AG04450 (cell line): ENCODE measurements around the gene ALDH6A1. TPM values are rescaled to one million over a fixed set of nuclear protein-coding genes. Genes with fewer than 3 reads are reported as not detected.
A peak's percentile ranks its signal among the peaks of the same experiment; 100 is the strongest.

Source experiments
- CTCF ChIA-PET: fragments of 300-600, 350-600 bp; formaldehyde crosslinking; extraction: SDS; loops from one replicate; lab custom pipeline; 2022; ENCODE audit warnings: antibody characterized with exemption, inconsistent platforms; lab: Charles Lee
- POLR2A ChIA-PET: fragments of 350-600 bp; formaldehyde crosslinking; extraction: SDS; loops from one replicate; lab custom pipeline; 2021; ENCODE audit warnings: antibody characterized with exemption, inconsistent platforms; lab: Yijun Ruan, JAX
- DNase-seq: peaks from one replicate; pipeline ENCODE4 v3.0.0-alpha.2; 2011; ENCODE audit warnings: low read depth, low spot score
- H3K27ac ChIP-seq: one replicate; pipeline ENCODE4 v1.5.1; 2012; ENCODE audit warnings: low read depth, low read length, control low read depth
- H3K27me3 ChIP-seq: one replicate; pipeline ENCODE4 v1.6.0; 2012; ENCODE audit warnings: low read length; ENCODE audit not compliant: control insufficient read depth, insufficient read depth
- H3K4me3 ChIP-seq: 2 replicates; pipeline ENCODE4 v1.5.1; 2011; ENCODE audit warnings: mild to moderate bottlenecking, low read depth, low read length, control low read depth
- H3K9me3 ChIP-seq: 2 replicates; pipeline ENCODE4 v1.5.1; 2012; ENCODE audit warnings: low read length; ENCODE audit not compliant: control insufficient read depth, insufficient read depth
- polyA plus RNA-seq: library from polyadenylated mRNA; depleted of rRNA; stranded (reverse); fragments of >200 nt; gene quantifications from 2 replicates; pipeline ENCODE4 v1.2.3, GENCODE V29; 2011
- TF ChIP-seq, protein P1 (sequence below): IDR thresholded peaks from 2 replicates; pipeline ENCODE4 v1.5.1; 2011; ENCODE audit warnings: low read depth, low read length, control low read depth, inconsistent platforms

The ALDH6A1 gene
- polyA plus RNA-seq, 1 experiment: 19.0 TPM

DNA sequence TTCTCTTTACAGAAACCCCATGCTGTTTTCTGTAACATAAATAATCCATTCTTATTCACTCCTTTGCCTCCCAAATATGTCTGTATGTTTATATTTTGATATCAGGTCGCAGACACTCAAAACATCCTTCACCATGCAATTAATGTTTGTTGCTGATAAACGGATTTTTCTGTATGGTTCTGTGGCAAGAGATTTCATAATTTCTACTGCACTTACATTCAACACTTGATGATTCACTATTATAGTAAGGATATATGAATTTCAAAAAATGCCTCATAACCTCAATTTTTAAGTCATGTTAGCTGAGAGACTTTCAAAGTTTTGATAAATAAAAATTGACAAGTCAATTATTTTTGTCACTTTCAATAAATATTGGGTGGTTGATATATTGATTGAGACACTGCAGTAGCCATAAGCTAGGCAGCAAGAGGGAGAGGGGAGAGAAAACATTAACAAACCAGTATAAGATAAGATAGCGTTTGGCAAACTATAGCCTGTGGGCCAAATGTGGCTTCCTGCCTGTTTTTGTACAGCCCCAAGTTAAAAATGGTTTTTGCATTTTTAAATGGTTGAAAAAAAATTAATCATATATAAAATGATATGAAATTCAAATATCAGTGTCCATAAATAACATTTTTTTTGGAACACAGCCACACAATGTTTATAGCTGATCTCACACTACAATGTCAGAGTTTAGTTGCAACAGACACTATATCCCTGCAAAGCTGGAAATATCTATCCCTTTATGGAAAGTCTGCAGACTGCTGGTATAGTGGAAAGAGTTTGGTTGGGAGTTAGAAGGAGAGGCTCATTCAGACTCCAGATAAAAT, 18.3 kb downstream of the ALDH6A1 start:
- CTCF ChIA-PET: no interaction called here
- H3K4me3 ChIP-seq: no peak overlapping the region
- POLR2A ChIA-PET: no interaction called here
- no peaks in the 10 kb centered on the region for H3K27me3 ChIP-seq
- H3K27ac ChIP-seq: peak overlapping the region; percentile 54
- H3K9me3 ChIP-seq: no peaks in the 10 kb centered on the region
- no peak for DNase-seq
- TF ChIP-seq, protein P1, sequence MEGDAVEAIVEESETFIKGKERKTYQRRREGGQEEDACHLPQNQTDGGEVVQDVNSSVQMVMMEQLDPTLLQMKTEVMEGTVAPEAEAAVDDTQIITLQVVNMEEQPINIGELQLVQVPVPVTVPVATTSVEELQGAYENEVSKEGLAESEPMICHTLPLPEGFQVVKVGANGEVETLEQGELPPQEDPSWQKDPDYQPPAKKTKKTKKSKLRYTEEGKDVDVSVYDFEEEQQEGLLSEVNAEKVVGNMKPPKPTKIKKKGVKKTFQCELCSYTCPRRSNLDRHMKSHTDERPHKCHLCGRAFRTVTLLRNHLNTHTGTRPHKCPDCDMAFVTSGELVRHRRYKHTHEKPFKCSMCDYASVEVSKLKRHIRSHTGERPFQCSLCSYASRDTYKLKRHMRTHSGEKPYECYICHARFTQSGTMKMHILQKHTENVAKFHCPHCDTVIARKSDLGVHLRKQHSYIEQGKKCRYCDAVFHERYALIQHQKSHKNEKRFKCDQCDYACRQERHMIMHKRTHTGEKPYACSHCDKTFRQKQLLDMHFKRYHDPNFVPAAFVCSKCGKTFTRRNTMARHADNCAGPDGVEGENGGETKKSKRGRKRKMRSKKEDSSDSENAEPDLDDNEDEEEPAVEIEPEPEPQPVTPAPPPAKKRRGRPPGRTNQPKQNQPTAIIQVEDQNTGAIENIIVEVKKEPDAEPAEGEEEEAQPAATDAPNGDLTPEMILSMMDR: no peak

DNA sequence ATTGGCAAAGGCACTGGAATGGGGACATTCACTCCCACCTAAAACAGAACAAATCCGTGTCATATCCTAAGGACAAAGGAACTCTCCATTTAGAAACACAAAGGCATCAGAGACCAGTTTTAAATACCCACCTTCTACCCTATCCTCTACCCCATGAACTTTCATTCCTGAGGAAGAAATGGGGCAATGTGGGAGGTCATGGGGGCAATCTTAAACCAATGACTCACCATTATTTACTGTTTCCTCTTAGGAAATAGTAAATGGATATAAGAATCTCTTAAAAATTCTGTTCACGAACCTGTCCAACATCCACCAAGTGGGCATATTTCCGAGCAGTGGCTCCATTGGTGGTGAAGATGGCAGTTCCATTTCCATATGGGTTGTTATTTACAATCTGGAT, 19.4 kb downstream of the ALDH6A1 start:
- no peak for DNase-seq
- Histone ChIP-seq H3K9me3 (no peaks in the 10 kb centered on the region), H3K27me3 (no peaks in the 10 kb centered on the region), H3K27ac (no peak overlapping the region), H3K4me3 (no peak overlapping the region)
- ChIA-PET POLR2A (no interaction called here), CTCF (no interaction called here)
- TF ChIP-seq, protein P1: no peak

DNA sequence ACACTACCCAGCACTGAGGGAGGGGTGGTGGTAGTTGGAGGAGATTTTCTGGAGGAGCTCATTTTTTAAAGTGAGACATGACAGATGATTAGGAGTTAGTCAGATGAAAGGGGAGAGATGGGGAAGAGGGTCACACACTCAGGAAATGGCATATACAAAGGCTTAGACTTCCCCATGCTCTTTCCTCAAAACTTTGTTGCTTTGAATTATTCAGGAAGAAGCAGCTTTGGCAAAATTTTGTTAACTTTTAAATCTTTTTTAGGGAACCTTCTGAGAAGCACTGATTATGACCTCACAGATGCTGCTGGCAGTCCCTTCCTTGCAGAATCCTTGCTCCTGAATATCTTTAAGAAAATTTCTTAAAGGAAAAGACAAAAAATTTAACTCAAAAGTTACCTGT, 19.8 kb downstream of the ALDH6A1 start:
- no peaks in the 10 kb centered on the region for H3K9me3 ChIP-seq
- TF ChIP-seq, protein P1: no peak
- H3K27ac ChIP-seq: no peak overlapping the region
- no peak for DNase-seq
- CTCF ChIA-PET: no interaction called here
- no peak overlapping the region for H3K4me3 ChIP-seq
- no peaks in the 10 kb centered on the region for H3K27me3 ChIP-seq
- POLR2A ChIA-PET: no interaction called here

DNA sequence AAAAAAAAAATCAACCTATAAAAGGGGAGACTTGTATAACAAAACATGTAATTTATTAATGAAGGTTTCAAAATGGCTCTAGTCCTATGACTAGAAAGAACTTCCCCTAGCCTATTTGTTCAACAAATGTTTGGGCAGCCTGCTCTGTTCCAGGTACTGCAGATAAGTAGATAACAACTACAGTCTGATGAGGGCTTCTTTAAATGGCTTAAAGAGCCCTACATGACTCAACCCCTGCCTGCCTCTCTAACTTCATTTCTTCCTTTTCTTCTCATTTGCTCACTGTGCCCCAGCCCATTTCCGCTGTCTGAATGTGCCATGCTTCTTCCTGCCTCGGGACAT, 21.5 kb downstream of the ALDH6A1 start:
- H3K27me3 ChIP-seq: no peaks in the 10 kb centered on the region
- H3K27ac ChIP-seq: no peak overlapping the region
- H3K4me3 ChIP-seq: no peak overlapping the region
- H3K9me3 ChIP-seq: no peaks in the 10 kb centered on the region
- DNase-seq: no peak
- CTCF ChIA-PET: no interaction called here
- TF ChIP-seq, protein P1: no peak
- POLR2A ChIA-PET: interaction anchor here (0.7 to 1.1 kb wide), 2 partner anchors 44 to 56 kb away, joined by 4 to 5 read pairs; partner anchors contain the start of genes BBOF1 and ENTPD5

DNA sequence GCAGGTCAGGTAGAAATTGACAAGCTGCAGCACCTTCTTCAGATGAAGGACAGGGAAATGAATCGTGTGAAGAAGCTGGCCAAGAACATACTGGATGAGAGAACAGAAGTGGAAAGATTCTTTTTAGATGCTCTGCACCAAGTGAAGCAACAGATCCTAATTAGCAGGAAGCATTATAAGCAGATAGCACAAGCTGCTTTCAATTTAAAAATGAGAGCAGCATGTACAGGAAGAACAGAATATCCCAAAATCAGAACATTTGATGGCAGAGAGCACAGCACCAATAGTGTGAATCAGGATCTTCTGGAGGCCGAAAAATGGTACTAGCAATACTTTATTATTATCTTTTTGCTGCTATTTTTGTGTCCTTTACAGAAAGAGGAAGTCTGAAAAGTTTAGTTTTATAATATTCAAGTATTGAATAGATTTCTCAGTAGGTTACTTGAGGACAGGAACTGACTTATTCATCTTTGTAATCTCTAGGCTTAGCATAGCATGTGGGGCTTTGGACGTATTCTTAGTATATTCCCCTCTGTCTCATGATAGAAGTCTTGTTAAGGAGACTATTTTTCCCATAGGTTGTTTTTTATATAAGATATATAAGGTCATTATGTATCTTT, 34.3 kb downstream of the ALDH6A1 start:
- no peak overlapping the region for H3K27ac ChIP-seq
- no peak overlapping the region for H3K4me3 ChIP-seq
- DNase-seq: no peak
- TF ChIP-seq, protein P1: no peak
- ChIA-PET CTCF (interaction anchor here (0.7 kb wide), 1 partner anchor 262 kb away, joined by 3 read pairs; no protein-coding TSS in a partner anchor), POLR2A (no interaction called here)
- no peaks in the 10 kb centered on the region for H3K9me3 ChIP-seq
- H3K27me3 ChIP-seq: no peaks in the 10 kb centered on the region
